ENCODE measurements around the gene ADGRG6. TPM values are rescaled to one million over a fixed set of nuclear protein-coding genes. Genes with fewer than 3 reads are reported as not detected.

The ADGRG6 gene
- total and polyA plus RNA-seq, 2 donors (not counting 1 experiment from before 2014, with no cell fraction given), result 49.9 to 67.2 TPM

- Histone ChIP-seq H3K36me3 (ENCODE audit: control insufficient read depth, insufficient read depth, low read length) (no peaks in the 10 kb centered on the region), H3K9me3 (ENCODE audit: control insufficient read depth, insufficient read depth, low read depth, low read length) (no peaks in the 10 kb centered on the region), H3K27me3 (ENCODE audit: control insufficient read depth, insufficient read depth, low read length) (no peaks in the 10 kb centered on the region), H3K4me2 (ENCODE audit: extremely low read depth, insufficient read depth, low read length) (no peak overlapping the region), H3K4me1 (ENCODE audit: control insufficient read depth, extremely low read depth, insufficient read depth, low read length) (peaks cover 5% of the 10 kb centered on the region), H3K4me3 (replicated peaks in 1 of 4; ENCODE audit: control extremely low read depth in 1 of 4, insufficient read depth in 1 of 4, low read depth in 3 of 4, low read length in 4 of 4) (no peak overlapping the region), H2AFZ (ENCODE audit: low read length) (no peak overlapping the region), H3K9ac (ENCODE audit: insufficient read depth, low read length) (no peak overlapping the region), H3K79me2 (ENCODE audit: control insufficient read depth, insufficient read depth, low read length) (no peaks in the 10 kb centered on the region), H3K27ac (ENCODE audit: insufficient read depth, low read length) (no peak overlapping the region), H4K20me1 (ENCODE audit: control insufficient read depth, extremely low read depth, insufficient read depth, low read length) (no peaks in the 10 kb centered on the region)
- TF ChIP-seq CTCF (conservative IDR thresholded peaks at IDR 0.05 in 1 of 2, IDR thresholded peaks at IDR 0.05 in 1 of 2; ENCODE audit: low read depth in 1 of 2, low read length in 2 of 2), result no peak
- TF ChIP-seq EZH2 (IDR thresholded peaks at IDR 0.05; ENCODE audit: low read length, missing control alignments), result no peak
- DNase-seq (ENCODE audit: low read depth in 2 of 2), result no peak
These were observed 32.5 kb downstream of the ADGRG6 start for GRCh38 chr6:142334294-142334693.

GRCh38 chr6:142335415-142335814 is 33.6 kb downstream of the ADGRG6 start:
- H3K4me1 ChIP-seq (ENCODE audit: control insufficient read depth, extremely low read depth, insufficient read depth, low read length), result no peaks in the 10 kb centered on the region
- H3K79me2 ChIP-seq (ENCODE audit: control insufficient read depth, insufficient read depth, low read length), result no peaks in the 10 kb centered on the region
- H2AFZ ChIP-seq (ENCODE audit: low read length), result no peak overlapping the region
- no peaks in the 10 kb centered on the region for H3K36me3 ChIP-seq (ENCODE audit: control insufficient read depth, insufficient read depth, low read length)
- H4K20me1 ChIP-seq (ENCODE audit: control insufficient read depth, extremely low read depth, insufficient read depth, low read length), result no peaks in the 10 kb centered on the region
- DNase-seq (ENCODE audit: low read depth in 2 of 2), result no peak
- no peak for TF ChIP-seq EZH2 (IDR thresholded peaks at IDR 0.05; ENCODE audit: low read length, missing control alignments)
- TF ChIP-seq CTCF (conservative IDR thresholded peaks at IDR 0.05 in 1 of 2, IDR thresholded peaks at IDR 0.05 in 1 of 2; ENCODE audit: low read depth in 1 of 2, low read length in 2 of 2), result no peak
- H3K9ac ChIP-seq (ENCODE audit: insufficient read depth, low read length), result no peak overlapping the region
- H3K27me3 ChIP-seq (ENCODE audit: control insufficient read depth, insufficient read depth, low read length), result no peaks in the 10 kb centered on the region
- no peaks in the 10 kb centered on the region for H3K9me3 ChIP-seq (ENCODE audit: control insufficient read depth, insufficient read depth, low read depth, low read length)
- no peak overlapping the region for H3K27ac ChIP-seq (ENCODE audit: insufficient read depth, low read length)
- H3K4me3 ChIP-seq (replicated peaks in 1 of 4; ENCODE audit: control extremely low read depth in 1 of 4, insufficient read depth in 1 of 4, low read depth in 3 of 4, low read length in 4 of 4), result no peak overlapping the region
- H3K4me2 ChIP-seq (ENCODE audit: extremely low read depth, insufficient read depth, low read length), result no peak overlapping the region

GRCh38 chr6:142336183-142336582 is 34.4 kb downstream of the ADGRG6 start:
- no peak for DNase-seq (ENCODE audit: low read depth in 2 of 2)
- H4K20me1 ChIP-seq (ENCODE audit: control insufficient read depth, extremely low read depth, insufficient read depth, low read length), result no peaks in the 10 kb centered on the region
- TF ChIP-seq CTCF (conservative IDR thresholded peaks at IDR 0.05 in 1 of 2, IDR thresholded peaks at IDR 0.05 in 1 of 2; ENCODE audit: low read depth in 1 of 2, low read length in 2 of 2) (no peak), EZH2 (IDR thresholded peaks at IDR 0.05; ENCODE audit: low read length, missing control alignments) (no peak)
- no peaks in the 10 kb centered on the region for H3K79me2 ChIP-seq (ENCODE audit: control insufficient read depth, insufficient read depth, low read length)
- no peak overlapping the region for H3K4me2 ChIP-seq (ENCODE audit: extremely low read depth, insufficient read depth, low read length)
- no peak overlapping the region for H3K9ac ChIP-seq (ENCODE audit: insufficient read depth, low read length)
- H2AFZ ChIP-seq (ENCODE audit: low read length), result no peak overlapping the region
- H3K27me3 ChIP-seq (ENCODE audit: control insufficient read depth, insufficient read depth, low read length), result no peaks in the 10 kb centered on the region
- H3K27ac ChIP-seq (ENCODE audit: insufficient read depth, low read length), result no peak overlapping the region
- H3K4me1 ChIP-seq (ENCODE audit: control insufficient read depth, extremely low read depth, insufficient read depth, low read length), result no peaks in the 10 kb centered on the region
- no peaks in the 10 kb centered on the region for H3K9me3 ChIP-seq (ENCODE audit: control insufficient read depth, insufficient read depth, low read depth, low read length)
- no peak overlapping the region for H3K4me3 ChIP-seq (replicated peaks in 1 of 4; ENCODE audit: control extremely low read depth in 1 of 4, insufficient read depth in 1 of 4, low read depth in 3 of 4, low read length in 4 of 4)
- no peaks in the 10 kb centered on the region for H3K36me3 ChIP-seq (ENCODE audit: control insufficient read depth, insufficient read depth, low read length)
